HCT116 (cell line): ENCODE measurements around the gene CLOCK. TPM values are rescaled to one million over a fixed set of nuclear protein-coding genes. Genes with fewer than 3 reads are reported as not detected.

Experiments used
- ATAC-seq: fragments of 200-7000 bp; cut with Tn5 transposase; 2 replicates; pipeline ENCODE4 v1.9.1; 2020; ENCODE audit warnings: mild to moderate bottlenecking, moderate library complexity
- BruUV-seq: library from RNA; stranded (reverse); fragments of 400-500 nt; replicated peaks from 2 replicates; lab custom pipeline; 2021; lab: Mats Ljungman, UMichigan
- CTCF ChIA-PET: fragments of 300-600 bp; sonication (Branson Sonifier 250); formaldehyde crosslinking; loops from one replicate; lab custom pipeline; 2021; ENCODE audit warnings: antibody characterized with exemption; lab: Charles Lee
- POLR2A ChIA-PET: fragments of 300-600, 350-600 bp; sonication (Branson Sonifier 250); formaldehyde crosslinking; loops from one replicate; lab custom pipeline; 2021; ENCODE audit warnings: antibody characterized with exemption; lab: Charles Lee
- RAD21 ChIA-PET, 2 experiments: fragments of 300-600 bp; sonication (Branson Sonifier 250); formaldehyde crosslinking; loops; one replicate each; lab custom pipeline; 2023; ENCODE audit warnings: low total read pairs in 2 of 2; ENCODE audit not compliant: uncharacterized antibody in 2 of 2, unreplicated experiment in 2 of 2, low non-redundant PET in 1 of 2; lab: Charles Lee
- DNase-seq: peaks from one replicate; pipeline ENCODE4 v3.0.0-alpha.2; 2010; ENCODE audit warnings: low read depth, low spot score
- H2AFZ ChIP-seq: fragments of 200-600 bp; shearing (Covaris generic), sonication (generic); 2 replicates; pipeline ENCODE4 v1.6.1; 2017; ENCODE audit warnings: low read depth, mixed run types, mixed read lengths, antibody characterized with exemption, low read length; ENCODE audit not compliant: poor library complexity, severe bottlenecking
- H3K27ac ChIP-seq: 2 replicates; pipeline ENCODE4 v1.5.1; 2012; ENCODE audit warnings: low read depth, low read length
- H3K27me3 ChIP-seq: fragments of 200-600 bp; sonication (generic); 2 replicates; pipeline ENCODE4 v1.6.1; 2016; ENCODE audit warnings: mixed run types, low read length, mixed read lengths; ENCODE audit not compliant: insufficient read depth
- H3K36me3 ChIP-seq, 2 experiments: fragments of 200-500 bp in 1 of 2; fragments of 200-600 bp in 1 of 2; sonication (Bioruptor generic) in 1 of 2; sonication (generic) in 1 of 2; 2 replicates each; pipeline versions ENCODE4 v1.5.1 to v1.6.1; 2014 to 2016; ENCODE audit warnings: low read length in 2 of 2, inconsistent platforms in 1 of 2, mixed read lengths in 1 of 2, mixed run types in 1 of 2; ENCODE audit not compliant: insufficient read depth in 2 of 2, control insufficient read depth in 1 of 2
- H3K4me1 ChIP-seq, 2 experiments: fragments of 200-600 bp in 1 of 2; sonication (generic) in 1 of 2; 2 replicates each; pipeline versions ENCODE4 v1.5.1 to v1.6.1; 2012 to 2017; ENCODE audit warnings: low read length in 2 of 2, inconsistent platforms in 1 of 2, mild to moderate bottlenecking in 1 of 2, mixed read lengths in 1 of 2, mixed run types in 1 of 2, moderate library complexity in 1 of 2; ENCODE audit not compliant: insufficient read depth in 2 of 2, control insufficient read depth in 1 of 2
- H3K4me2 ChIP-seq: fragments of 200-600 bp; sonication (generic); 2 replicates; pipeline ENCODE4 v1.6.1; 2017; ENCODE audit warnings: mixed run types, low read length, mixed read lengths
- H3K4me3 ChIP-seq, 2 experiments: fragments of 200-600 bp in 1 of 2; sonication (generic) in 1 of 2; replicated peaks in 1 of 2; 2 replicates each; pipeline ENCODE4 v1.5.1; 2011 to 2016; ENCODE audit warnings: low read length in 2 of 2, control low read depth in 1 of 2, low read depth in 1 of 2, mild to moderate bottlenecking in 1 of 2, mixed read lengths in 1 of 2, mixed run types in 1 of 2
- H3K79me2 ChIP-seq: fragments of 200-600 bp; sonication (generic); 2 replicates; pipeline ENCODE4 v1.6.1; 2017; ENCODE audit warnings: mild to moderate bottlenecking, mixed run types, low read length, moderate library complexity, mixed read lengths; ENCODE audit not compliant: insufficient read depth
- H3K9ac ChIP-seq: fragments of 200-600 bp; sonication (generic); 2 replicates; pipeline ENCODE4 v1.6.1; 2016; ENCODE audit warnings: low read length, mixed read lengths
- H3K9me2 ChIP-seq: fragments of 200-600 bp; sonication (generic), shearing (Covaris generic); 2 replicates; pipeline ENCODE4 v1.6.1; 2017; ENCODE audit warnings: mixed run types, mild to moderate bottlenecking, moderate library complexity; ENCODE audit not compliant: insufficient read depth
- H3K9me3 ChIP-seq, 2 experiments: fragments of 200-500 bp in 1 of 2; fragments of 200-600 bp in 1 of 2; sonication (Bioruptor generic) in 1 of 2; sonication (generic) in 1 of 2; 2 replicates each; pipeline ENCODE4 v1.6.1; 2014 to 2017; ENCODE audit warnings: low read length in 2 of 2, mixed read lengths in 2 of 2, inconsistent platforms in 1 of 2, low read depth in 1 of 2, mild to moderate bottlenecking in 1 of 2, mixed run types in 1 of 2, moderate library complexity in 1 of 2; ENCODE audit not compliant: control insufficient read depth in 1 of 2, insufficient read depth in 1 of 2
- H4K20me1 ChIP-seq: fragments of 200-600 bp; sonication (generic), shearing (Covaris generic); 2 replicates; pipeline ENCODE4 v1.6.1; 2017; ENCODE audit warnings: mixed run types, mild to moderate bottlenecking, moderate library complexity; ENCODE audit not compliant: insufficient read depth
- EGR1 ChIP-seq: IDR thresholded peaks from 2 replicates; pipeline ENCODE4 v1.6.1; 2012; ENCODE audit warnings: low read depth
- ELF1 ChIP-seq: IDR thresholded peaks from 2 replicates; pipeline ENCODE4 v1.6.1; 2012; ENCODE audit warnings: low read depth, borderline replicate concordance
- FOSL1 ChIP-seq: IDR thresholded peaks from 2 replicates; pipeline ENCODE4 v1.6.1; 2012; ENCODE audit warnings: low read depth
- SP1 ChIP-seq: IDR thresholded peaks from 2 replicates; pipeline ENCODE4 v1.6.1; 2012; ENCODE audit warnings: low read depth
- ZFX ChIP-seq: fragments of 450-650 bp; IDR thresholded peaks from 2 replicates; pipeline ENCODE4 v1.6.1; 2017
- intact Hi-C: fragments of 100-400 bp; cut with micrococcal nuclease; formaldehyde crosslinking; loops from 2 replicates; pipeline ENCODE4 v1.10.0; 2022
- total RNA-seq: library from RNA; stranded (reverse); gene quantifications from one replicate; pipeline ENCODE4 v1.2.1, GENCODE V29; 2021; ENCODE audit not compliant: unreplicated experiment
- TF ChIP-seq, protein P1 (sequence below): IDR thresholded peaks from 2 replicates; pipeline ENCODE4 v1.6.1; 2012; ENCODE audit warnings: low read depth
- TF ChIP-seq, protein P2 (sequence below): IDR thresholded peaks from 2 replicates; pipeline ENCODE4 v1.6.1; 2011; ENCODE audit warnings: mild to moderate bottlenecking, low read length, moderate library complexity; ENCODE audit not compliant: insufficient replicate concordance; ENCODE audit errors: extremely low read depth
- TF ChIP-seq, protein P3 (sequence below), 3 experiments: fragments of 200-600 bp in 1 of 3; sonication (generic) in 1 of 3; IDR thresholded peaks in 2 of 3; conservative IDR thresholded peaks in 1 of 3; 2 replicates each; pipeline ENCODE4 v1.5.1; 2012 to 2017; ENCODE audit warnings: low read depth in 2 of 3, low read length in 2 of 3, antibody characterized with exemption in 1 of 3, borderline replicate concordance in 1 of 3, control low read depth in 1 of 3, mild to moderate bottlenecking in 1 of 3, mixed read lengths in 1 of 3, mixed run types in 1 of 3, moderate library complexity in 1 of 3; ENCODE audit not compliant: insufficient read depth in 1 of 3

CLOCK gene
- total RNA-seq, 1 experiment from 2014 or later = 38.7 TPM

DNA sequence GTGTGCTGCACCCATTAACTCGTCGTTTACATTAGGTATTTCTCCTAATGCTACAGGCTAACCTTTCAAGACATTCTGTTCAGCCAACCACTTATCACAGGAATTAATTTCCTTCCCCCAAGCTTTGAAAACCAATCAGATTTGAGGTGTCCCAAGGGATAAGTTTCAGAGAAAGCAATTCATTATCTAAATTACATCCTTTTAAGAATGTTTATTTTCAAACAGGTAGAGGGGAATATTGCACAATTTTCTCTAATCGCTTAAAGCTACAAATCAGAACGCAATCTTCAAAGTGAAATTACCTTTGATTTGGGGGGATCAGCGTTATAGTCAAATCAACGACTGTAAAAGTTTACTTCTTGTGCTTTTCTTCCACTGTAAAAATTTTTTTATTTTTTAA is 1.6 kb downstream of the CLOCK start (continued):
- TF ChIP-seq, protein P1, sequence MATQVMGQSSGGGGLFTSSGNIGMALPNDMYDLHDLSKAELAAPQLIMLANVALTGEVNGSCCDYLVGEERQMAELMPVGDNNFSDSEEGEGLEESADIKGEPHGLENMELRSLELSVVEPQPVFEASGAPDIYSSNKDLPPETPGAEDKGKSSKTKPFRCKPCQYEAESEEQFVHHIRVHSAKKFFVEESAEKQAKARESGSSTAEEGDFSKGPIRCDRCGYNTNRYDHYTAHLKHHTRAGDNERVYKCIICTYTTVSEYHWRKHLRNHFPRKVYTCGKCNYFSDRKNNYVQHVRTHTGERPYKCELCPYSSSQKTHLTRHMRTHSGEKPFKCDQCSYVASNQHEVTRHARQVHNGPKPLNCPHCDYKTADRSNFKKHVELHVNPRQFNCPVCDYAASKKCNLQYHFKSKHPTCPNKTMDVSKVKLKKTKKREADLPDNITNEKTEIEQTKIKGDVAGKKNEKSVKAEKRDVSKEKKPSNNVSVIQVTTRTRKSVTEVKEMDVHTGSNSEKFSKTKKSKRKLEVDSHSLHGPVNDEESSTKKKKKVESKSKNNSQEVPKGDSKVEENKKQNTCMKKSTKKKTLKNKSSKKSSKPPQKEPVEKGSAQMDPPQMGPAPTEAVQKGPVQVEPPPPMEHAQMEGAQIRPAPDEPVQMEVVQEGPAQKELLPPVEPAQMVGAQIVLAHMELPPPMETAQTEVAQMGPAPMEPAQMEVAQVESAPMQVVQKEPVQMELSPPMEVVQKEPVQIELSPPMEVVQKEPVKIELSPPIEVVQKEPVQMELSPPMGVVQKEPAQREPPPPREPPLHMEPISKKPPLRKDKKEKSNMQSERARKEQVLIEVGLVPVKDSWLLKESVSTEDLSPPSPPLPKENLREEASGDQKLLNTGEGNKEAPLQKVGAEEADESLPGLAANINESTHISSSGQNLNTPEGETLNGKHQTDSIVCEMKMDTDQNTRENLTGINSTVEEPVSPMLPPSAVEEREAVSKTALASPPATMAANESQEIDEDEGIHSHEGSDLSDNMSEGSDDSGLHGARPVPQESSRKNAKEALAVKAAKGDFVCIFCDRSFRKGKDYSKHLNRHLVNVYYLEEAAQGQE = no peak

DNA sequence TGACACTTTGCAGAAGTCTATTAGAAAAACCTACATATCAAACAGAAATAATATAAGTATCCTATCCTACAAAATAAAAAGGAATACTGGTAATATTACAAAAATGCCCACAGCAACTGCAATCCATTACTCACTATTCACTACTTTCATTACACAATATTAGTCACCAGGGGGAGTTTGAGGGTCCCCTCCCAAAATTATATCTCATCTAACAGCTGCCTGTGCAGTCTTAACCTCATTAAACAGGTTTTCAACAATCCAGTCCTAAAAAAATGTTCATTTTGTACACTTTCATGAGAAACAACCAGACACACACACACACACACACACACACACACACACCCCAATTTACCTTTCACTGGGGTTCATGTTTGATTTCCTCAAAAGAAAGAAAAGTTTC is 2.9 kb downstream of the CLOCK start:
- Histone ChIP-seq H3K4me1 (peaks cover 37 to 41% of the 10 kb centered on the region in 2 experiments), H3K9me3 (no peaks in the 10 kb centered on the region), H3K4me3 (peak overlapping the region in 1 of 2 experiments; percentile 73; a peak in 1 of 4 replicates), H3K9ac (peak overlapping the region; percentile 85), H3K27ac (peak overlapping the region; percentile 100; the same call in 1 of the 2 replicates), H3K27me3 (no peaks in the 10 kb centered on the region), H3K9me2 (no peaks in the 10 kb centered on the region), H4K20me1 (no peaks in the 10 kb centered on the region), H2AFZ (no peak overlapping the region), H3K36me3 (no peaks in the 10 kb centered on the region), H3K79me2 (peaks cover 78% of the 10 kb centered on the region), H3K4me2 (peak overlapping the region; percentile 91)
- ChIA-PET CTCF (no interaction called here), POLR2A (no interaction called here), RAD21 (no interaction called here)
- no TSS peak for BruUV-seq
- intact Hi-C loops = loop anchor here (10.0 kb wide), 2 partner anchors 91 to 191 kb away; partner anchors contain the start of gene NMU
- no peak for ATAC-seq
- peak; percentile 13 for DNase-seq
- TF ChIP-seq ELF1 = no peak
- no peak for TF ChIP-seq ZFX
- TF ChIP-seq SP1 = no peak
- no peak for TF ChIP-seq EGR1
- peak; percentile 20; the same call in 1 of the 2 replicates for TF ChIP-seq FOSL1
- TF ChIP-seq, protein P2, sequence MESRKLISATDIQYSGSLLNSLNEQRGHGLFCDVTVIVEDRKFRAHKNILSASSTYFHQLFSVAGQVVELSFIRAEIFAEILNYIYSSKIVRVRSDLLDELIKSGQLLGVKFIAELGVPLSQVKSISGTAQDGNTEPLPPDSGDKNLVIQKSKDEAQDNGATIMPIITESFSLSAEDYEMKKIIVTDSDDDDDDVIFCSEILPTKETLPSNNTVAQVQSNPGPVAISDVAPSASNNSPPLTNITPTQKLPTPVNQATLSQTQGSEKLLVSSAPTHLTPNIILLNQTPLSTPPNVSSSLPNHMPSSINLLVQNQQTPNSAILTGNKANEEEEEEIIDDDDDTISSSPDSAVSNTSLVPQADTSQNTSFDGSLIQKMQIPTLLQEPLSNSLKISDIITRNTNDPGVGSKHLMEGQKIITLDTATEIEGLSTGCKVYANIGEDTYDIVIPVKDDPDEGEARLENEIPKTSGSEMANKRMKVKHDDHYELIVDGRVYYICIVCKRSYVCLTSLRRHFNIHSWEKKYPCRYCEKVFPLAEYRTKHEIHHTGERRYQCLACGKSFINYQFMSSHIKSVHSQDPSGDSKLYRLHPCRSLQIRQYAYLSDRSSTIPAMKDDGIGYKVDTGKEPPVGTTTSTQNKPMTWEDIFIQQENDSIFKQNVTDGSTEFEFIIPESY = no peak
- TF ChIP-seq, protein P3, sequence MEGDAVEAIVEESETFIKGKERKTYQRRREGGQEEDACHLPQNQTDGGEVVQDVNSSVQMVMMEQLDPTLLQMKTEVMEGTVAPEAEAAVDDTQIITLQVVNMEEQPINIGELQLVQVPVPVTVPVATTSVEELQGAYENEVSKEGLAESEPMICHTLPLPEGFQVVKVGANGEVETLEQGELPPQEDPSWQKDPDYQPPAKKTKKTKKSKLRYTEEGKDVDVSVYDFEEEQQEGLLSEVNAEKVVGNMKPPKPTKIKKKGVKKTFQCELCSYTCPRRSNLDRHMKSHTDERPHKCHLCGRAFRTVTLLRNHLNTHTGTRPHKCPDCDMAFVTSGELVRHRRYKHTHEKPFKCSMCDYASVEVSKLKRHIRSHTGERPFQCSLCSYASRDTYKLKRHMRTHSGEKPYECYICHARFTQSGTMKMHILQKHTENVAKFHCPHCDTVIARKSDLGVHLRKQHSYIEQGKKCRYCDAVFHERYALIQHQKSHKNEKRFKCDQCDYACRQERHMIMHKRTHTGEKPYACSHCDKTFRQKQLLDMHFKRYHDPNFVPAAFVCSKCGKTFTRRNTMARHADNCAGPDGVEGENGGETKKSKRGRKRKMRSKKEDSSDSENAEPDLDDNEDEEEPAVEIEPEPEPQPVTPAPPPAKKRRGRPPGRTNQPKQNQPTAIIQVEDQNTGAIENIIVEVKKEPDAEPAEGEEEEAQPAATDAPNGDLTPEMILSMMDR (IDR thresholded peaks at IDR 0.05 in 2 of 3, conservative IDR thresholded peaks at IDR 0.05 in 1 of 3; ENCODE audit: borderline replicate concordance in 1 of 3, insufficient read depth in 1 of 3, low read depth in 2 of 3, low read length in 2 of 3) = 0 out of 6 replicates have a peak, but pooled peaks of 1 of the 3 experiments have one; percentile 13
